Ramos (cell line): Measurements from ENCODE around the gene PDZD4.

Source experiments
- in situ Hi-C: fragments of 300-500 bp; cut with MboI; formaldehyde crosslinking; loops from one replicate; pipeline ENCODE4 v1.14.3; 2022; ENCODE audit warnings: low sequenced_read_pairs; ENCODE audit not compliant: unreplicated experiment

PDZD4 gene

DNA sequence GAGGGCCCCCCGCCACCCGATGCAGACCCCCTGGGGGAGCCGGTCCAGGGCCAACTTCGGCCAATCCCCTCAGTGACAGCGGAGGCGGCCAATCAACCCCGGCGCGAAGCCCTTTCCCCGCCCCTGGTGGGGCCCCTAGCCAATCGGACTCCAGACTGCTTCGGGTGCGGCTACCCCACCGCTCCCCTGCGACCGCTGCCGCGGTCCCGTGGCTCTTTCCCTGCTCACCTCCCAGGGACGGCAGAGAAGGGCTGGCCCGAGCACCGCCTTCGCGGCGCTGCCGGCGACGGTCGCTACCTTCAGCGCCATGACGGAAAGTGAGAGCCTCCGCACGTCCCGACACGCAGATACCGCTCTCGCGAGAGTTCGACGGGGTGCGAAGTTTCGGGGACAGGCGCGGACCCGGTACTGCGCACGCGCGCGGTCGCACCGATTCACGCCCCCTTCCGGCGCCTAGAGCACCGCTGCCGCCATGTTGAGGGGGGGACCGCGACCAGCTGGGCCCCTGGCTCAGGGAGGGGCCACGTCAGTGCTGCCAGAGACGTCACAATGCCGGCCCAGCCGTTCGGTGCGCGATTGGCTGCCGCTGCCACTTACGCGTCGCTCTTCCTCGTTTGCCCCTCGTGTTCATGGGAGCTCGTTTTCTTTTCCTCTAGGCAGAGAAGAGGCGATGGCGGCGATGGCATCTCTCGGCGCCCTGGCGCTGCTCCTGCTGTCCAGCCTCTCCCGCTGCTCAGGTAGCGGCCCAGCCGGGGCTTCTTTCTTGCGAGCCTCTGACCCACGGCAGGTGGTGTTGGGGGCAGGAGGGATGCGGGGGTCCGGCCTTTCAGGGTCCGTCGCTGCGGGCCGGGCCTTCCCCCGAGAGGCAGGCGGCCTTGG, 36.1 kb downstream of the PDZD4 start, which contains the start of the genes IDH3G and SSR4:
Gene IDH3G (minus strand): TSS at position 358 of the 879 bp plus-strand sequence. CDS start 49 bp downstream, at position 309.
Gene SSR4 (plus strand): TSS at position 651 of the 879 bp plus-strand sequence. CDS start 20 bp downstream, at position 671.
- in situ Hi-C loops: loop anchor here (10.0 kb wide), 1 partner anchor 141 kb away; the partner anchor contains the start of gene NAA10

DNA sequence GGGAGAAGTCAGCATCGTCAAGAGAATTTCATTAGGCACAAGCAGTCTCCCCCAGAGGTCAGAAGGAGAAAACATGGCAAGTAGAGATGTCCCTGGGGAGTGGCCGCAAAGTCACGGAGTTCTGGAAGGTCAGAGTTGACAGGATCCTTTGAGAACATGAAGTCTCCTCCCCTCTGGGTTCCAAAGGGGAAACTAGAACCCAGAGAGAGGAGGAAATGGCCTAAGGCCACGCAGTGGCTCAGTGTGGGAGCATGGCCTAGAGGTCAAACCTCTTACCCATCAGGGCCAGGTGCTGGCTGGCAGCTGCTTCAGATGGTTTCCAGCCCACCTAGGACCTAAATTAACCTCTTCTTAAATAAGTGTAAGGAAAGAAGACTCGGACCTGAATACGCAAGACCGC, 37.1 kb downstream of the PDZD4 start:
- in situ Hi-C loops: loop anchor here (10.0 kb wide), 1 partner anchor 142 kb away; the partner anchor contains the start of gene NAA10

DNA sequence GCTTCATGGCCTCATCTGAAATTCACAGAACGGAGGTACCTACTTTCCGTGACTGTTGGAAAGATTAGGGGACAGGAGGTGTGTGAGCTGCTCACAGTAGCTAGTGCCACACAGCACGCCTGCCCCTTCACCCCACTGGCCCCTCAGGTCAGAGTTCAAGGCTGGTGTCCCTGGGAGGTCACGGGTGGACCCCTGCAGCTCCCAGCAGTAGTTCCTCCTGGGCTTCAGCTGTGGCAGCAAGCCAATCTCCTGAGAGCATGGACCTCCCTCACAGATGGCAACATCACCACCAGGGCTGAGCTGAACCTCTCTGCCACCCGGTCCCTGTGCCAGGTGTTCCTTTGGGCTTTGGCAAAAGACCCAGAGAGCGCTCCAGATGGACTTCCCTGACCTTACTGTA, 38.0 kb downstream of the PDZD4 start:
- in situ Hi-C loops: loop anchor here (10.0 kb wide), 1 partner anchor 142 kb away; the partner anchor contains the start of gene NAA10

DNA sequence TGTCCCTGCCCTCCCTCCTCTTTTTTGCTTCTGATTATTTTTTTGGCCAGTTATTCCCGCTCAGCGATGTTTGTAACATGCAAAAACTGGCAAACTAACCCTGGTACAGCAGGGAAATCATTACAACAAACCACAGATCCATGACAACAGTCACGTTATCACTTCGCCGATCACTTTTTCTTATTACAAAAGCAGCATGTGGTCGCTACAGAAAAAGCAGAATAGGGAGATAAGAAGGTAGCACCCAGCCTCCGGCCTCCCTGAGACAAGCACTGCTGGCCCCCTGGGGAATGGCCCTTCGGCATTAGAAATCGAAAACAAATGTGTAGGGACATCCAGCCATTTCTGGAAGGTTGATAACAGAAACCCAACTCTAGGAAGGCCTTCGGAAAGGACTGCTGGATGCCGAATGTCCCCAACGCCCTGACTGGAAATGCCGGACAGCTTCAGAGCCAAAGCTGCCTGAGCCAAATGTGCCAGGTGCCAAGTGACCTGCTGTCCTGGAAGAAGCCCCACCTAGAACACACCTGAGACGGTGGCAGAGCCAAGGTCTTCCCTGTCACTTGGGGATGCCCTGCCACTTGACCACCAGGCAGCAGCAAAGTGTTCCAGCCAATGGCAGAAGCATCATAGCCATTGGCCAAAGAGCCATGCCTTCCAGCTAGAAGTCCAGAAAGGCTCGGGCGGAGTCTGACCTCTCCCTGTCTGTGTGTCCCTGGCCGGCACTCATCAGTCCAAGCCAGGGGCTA, 39.1 kb downstream of the PDZD4 start:
- in situ Hi-C loops: loop anchor here (10.0 kb wide), 1 partner anchor 144 kb away; the partner anchor contains the start of gene NAA10

DNA sequence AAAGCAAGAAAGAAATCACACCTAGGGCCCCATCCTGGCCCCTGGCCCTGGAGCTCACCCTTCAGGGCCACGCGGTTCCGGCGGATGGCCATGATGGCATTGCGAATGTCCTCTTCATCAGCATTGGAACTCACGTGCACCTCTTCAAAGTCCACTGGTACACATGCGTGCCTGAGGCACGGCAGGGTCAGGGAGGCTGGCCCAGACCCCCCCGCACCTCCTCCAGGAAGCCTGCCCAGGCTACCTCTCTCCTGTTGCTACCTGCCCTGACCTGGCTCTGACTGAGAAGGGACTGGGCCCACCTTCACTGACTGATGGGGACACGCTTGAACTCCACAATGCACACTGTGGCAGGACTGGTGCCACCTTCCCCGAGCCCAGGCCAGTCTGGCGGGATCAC, 40.7 kb downstream of the PDZD4 start:
- in situ Hi-C loops: loop anchor here (10.0 kb wide), 1 partner anchor 145 kb away; the partner anchor contains the start of gene NAA10

DNA sequence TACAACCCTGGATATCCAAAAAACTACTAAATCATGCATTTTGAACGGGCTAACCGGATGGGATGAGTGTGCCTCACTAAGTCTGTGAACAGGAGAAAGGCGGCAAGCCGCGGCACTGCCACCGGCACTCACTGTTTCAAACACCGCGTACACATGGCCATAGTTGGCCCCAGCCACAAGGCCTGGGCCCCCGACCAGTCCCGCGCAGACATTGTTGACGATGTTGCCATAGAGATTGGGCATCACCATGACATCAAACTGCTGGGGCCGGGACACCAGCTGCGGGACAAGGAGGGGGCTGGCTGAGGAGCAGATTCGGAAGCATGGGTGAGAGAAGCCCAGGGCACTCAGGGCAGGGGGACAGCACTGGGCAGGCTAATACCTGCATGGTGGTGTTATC, 43.7 kb downstream of the PDZD4 start:
- in situ Hi-C loops: no loop called here

DNA sequence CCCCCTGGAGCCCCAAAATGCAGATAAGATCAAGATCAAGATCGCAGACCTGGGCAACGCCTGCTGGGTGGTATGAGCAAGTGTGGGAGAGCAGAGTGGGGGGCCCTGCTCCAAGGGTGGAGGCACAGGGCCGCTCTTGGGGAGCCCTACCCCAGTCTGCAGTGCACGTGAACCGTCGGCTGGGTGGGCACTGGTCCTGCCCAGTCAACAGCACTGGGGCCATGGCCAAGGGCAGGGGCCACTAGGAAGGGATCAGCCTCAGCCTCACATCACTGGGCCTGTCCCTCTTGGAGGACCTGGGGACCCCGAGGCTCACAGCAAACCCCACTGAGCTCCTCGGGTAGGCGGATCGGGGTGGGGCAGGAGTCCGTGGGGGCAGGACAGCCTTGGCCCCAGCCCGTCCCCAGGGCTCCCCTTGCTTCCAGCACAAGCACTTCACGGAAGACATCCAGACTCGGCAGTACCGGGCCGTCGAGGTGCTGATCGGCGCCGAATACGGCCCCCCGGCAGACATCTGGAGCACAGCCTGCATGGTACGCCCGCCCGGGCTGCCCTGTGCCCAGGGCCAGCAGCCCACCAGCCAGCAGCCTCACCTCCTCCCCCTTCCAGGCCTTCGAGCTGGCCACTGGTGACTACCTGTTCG, 45.9 kb downstream of the PDZD4 start:
- in situ Hi-C loops: no loop called here

DNA sequence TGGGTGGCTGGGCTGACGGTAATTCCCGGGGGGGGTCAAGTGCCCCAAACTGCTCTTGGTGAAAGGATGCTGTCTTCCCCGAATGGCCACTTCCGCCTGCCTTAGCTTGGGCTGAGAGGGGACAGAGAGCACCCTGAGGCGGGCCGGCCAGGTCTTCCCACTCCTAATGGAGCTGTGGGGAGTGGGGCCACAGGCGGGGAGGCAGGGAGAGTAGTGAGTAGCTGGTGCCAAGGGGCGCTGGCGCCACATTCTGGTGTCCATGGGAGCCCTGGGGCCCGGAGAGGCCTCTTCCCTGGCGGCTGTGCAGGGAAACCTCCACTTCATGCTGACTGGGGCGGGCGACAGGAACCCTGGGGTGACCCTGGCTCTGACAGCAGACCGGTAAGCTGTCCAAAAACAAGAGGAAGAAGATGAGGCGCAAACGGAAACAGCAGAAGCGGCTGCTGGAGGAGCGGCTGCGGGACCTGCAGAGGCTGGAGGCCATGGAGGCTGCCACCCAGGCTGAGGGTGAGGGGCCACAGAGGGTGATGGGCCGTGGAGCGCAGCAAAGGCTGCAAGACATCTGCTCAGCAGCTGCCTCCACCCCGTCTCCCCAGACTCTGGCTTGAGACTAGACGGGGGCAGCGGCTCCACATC, 46.8 kb downstream of the PDZD4 start:
- in situ Hi-C loops: no loop called here

DNA sequence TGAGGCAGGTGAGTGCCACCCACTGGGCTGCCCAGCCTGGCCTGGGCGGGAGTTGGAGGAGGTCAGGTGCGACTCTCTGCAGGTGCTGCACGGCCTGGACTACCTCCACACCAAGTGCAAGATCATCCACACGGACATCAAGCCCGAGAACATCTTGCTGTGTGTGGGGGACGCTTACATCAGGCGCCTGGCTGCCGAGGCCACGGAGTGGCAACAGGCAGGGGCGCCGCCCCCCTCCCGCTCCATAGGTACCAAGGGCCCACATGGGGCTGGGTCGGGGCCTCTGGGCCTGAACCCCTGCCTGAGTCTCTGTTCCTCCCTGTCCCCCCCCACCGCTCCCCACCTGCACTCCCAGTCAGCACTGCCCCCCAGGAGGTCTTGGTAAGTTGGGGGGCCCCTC, 47.5 kb downstream of the PDZD4 start:
- in situ Hi-C loops: no loop called here

DNA sequence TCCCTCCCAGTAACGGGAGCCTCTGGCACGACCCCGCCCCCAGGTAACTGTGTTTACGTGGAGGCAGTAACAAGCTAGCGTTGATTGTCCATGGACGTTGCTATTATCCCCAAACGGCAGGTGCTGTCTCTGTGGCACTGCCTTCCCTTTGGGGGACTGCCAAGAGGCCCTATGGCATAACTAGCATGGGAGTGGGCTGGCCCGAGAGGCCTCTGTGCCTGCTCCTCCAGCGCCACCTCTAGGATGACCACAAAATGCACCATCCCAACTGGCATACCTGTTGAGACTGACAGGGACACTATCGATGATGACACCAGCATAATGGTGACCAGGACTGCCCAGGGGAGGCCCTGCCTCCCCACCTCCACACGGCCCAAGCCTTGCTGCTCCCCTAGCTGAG, 48.0 kb downstream of the PDZD4 start:
- in situ Hi-C loops: no loop called here

DNA sequence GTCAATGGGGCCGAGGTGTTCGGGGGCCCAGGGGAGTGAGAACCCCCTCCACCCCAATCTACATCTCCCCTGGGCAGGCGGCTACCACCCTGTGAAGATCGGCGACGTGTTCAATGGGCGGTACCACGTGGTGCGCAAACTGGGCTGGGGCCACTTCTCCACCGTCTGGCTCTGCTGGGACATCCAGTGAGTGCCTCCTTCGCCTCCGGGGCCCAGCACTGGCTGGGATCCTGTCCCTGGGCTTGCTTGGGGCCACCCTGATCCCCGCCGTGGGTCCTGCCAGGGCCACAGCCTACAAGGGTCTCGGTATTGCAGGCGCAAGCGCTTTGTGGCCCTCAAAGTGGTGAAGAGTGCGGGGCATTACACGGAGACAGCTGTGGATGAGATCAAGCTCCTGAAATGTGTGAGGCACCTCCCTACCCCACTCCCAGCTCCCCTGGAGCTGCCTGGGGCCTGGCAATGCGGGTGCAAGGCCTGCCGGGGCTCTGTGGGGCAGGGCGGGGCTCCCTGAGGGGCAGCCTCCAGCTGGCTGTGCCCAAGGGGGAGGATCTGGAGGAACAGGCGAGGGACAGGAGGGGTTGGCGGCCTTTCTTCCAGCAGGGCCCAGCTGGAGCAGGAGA, 48.8 kb downstream of the PDZD4 start:
- in situ Hi-C loops: no loop called here

DNA sequence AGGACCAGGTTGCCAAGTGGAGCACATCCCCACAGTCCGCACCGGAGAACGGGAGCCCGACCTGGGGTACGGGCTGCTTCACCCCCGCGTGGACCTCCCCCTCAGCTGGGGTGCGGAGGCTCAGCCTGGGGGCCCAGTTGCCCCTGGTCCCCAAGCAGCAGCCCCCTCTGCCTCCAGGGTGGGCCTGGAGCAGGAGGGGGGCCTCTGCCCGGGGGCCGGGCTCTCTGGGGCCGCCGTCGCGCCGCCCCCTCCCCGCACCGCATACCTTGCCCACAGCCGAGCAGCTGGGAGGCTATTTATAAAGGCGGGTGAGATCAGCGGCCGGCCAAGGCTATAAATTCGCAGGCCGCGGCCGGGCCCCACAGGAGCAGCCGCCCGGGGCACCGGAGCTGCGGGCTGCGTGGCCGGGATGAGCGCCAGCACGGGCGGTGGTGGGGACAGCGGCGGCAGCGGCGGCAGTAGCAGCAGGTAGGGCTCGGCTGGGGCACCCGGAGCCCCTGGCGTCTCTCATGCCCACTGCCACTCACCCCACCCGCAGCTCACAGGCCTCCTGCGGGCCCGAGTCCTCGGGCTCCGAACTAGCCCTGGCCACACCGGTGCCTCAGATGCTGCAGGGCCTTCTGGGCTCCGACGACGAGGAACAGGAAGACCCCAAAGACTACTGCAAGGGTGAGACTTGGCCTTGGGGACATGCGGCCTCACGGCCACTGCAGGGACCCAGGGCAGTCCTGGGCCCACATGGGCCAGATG, 49.5 kb downstream of the PDZD4 start, which contains the start of gene SRPK3:
Gene SRPK3 (plus strand): TSS at position 364 of the 750 bp plus-strand sequence. CDS start 46 bp downstream, at position 410.
- in situ Hi-C loops: no loop called here

DNA sequence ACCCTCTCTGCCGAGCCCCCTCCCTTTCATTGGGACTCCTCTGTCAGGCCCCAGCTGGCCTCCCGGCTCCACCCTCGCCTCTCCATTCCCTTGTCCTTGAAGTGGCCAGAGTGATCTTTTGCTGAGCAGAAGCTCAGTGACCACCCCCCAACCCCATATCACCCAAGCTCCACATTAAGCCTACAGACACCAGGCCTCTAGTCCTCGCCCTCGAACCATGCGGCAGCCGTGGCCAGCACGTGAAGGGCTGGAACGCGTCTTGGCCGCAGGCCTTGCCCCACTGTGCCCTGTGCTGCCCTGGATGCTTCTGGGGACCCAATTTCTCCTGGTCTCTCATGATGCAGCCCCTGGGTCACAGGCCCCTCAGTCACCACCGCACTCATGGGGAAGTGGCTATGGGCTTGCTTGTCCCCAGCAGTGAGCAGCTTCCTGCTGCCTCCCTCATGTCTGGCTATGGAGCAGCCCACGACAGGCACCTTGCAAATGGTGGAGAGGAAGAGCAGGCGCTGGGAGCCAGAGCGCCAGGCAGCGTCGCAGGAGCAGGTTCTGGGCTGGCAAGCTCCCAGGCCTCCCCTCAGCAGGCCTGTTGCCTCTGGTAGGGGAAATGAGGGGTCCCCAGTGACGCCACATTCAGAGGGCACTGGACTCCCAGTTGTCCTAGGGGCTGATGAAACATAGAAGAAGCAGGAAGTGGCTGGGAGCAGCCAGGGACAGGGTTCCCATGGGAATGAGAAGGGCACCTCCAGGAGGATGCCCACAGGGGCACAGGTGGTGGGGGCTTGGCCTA, 50.3 kb downstream of the PDZD4 start:
- in situ Hi-C loops: no loop called here

DNA sequence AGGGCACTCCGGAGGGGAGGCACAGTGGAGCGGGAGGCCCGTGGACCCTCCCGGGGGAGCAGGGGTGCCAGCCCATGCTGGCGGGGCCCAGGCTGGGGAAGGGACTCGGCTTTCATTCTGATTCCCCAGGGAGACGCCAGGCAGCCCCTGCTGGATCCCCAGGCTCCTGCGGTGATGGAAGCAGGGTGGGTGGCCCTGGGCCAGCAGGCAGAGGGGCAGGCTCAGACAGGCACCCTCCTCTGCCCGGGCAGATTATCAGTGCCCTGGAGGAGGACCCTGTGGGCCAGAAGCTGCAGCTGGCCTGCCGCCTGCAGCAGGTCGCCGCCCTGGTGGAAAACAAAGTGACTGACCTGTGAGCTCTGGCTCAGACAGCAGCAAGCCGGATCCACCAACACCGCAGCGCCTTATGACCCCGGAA, 51.7 kb downstream of the PDZD4 start:
- in situ Hi-C loops: no loop called here

DNA sequence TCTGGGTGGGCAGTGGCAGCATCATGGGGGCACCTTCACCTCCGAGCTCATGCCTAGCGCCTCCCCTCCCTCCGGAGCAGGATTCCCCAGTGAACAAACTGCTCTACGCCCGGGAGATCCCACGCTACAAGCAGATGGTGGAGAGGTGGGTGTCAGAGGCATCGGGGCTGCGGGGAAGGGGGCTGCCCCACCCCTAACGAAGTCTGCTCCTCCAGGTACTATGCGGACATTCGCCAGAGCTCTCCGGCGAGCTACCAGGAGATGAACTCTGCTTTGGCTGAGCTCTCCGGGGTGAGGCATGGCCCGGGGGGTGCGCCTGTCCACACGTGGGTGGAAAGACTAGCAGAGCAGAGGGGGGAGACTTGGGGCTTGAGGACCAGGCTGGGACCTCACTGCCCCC, 52.2 kb downstream of the PDZD4 start:
- in situ Hi-C loops: no loop called here

DNA sequence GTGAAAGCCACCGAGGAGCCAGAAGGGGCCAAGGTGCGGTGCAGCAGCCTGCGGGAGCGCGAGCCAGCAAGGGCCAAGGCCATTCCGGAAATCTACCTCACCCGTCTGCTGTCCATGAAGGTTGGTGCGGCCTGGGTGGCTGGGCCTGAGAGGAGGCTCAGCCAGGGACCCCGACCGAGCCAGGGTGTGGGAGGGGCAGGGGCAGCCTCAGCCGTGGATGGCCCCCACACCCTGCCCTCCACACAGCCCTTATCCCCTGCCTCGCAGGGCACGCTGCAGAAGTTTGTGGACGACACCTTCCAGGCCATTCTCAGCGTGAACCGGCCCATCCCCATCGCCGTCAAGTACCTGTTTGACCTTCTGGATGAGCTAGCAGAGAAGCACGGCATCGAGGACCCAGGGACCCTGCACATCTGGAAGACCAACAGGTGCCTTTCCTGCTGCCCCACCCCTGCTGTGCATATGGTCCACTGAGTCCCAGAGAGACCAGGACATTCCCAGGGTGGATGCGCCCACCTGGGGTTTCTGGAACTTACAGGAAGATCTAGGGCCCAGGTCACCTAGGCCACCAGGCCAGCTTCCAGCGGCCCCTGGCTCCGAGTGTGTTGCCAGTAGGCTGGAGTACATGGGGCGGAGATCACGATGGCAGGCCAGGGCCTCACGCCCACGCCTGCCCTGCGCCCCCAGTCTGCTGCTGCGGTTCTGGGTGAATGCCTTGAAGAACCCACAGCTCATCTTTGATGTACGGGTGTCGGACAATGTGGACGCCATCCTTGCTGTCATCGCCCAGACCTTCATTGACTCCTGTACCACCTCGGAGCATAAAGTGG, 52.9 kb downstream of the PDZD4 start:
- in situ Hi-C loops: no loop called here

DNA sequence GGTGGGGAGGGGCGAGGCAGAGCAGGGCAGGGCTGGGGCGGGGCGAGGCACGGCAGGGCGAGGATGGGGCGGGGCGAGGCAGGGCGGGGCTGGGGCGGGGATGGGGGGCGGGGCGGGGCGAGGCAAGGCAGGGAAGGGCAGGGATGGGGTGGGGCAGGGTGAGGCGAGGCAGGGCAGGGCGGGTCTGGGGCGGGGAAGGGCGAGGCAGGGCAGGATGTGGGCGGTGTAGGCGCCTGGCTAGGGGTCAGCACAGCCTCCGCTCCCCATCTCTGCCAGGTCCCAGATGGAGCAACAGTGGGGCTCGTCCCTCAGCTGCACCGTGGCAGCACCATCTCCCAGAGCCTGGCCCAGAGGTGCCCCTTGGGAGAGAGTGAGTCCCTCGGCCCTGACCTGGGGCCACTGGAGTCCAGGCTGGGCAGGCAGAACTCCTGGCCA, 53.7 kb downstream of the PDZD4 start:
- in situ Hi-C loops: no loop called here
